GM18507 (cell line): ENCODE results near the gene KCNAB2.
"Not testable (repeated sequence)": the region's sequence is repeated elsewhere in the genome, so short reads cannot be mapped to it uniquely, and the experiment has no call there.

Source experiments
- DNase-seq: peaks from one replicate; pipeline ENCODE4 v3.0.0; 2011; ENCODE audit warnings: low read depth; ENCODE audit not compliant: insufficient read length; ENCODE audit errors: extremely low spot score
- FAIRE-seq: peaks from 2 replicates; lab custom pipeline; 2011; peaks lifted over from hg19 to GRCh38; lab: Jason Lieb, UNC

Gene KCNAB2

GRCh38 chr1:6048179-6048867 lies 2.6 kb downstream of the KCNAB2 start:
- no peak for DNase-seq
- FAIRE-seq, result no peak

- DNase-seq (no peak), FAIRE-seq (no peak)
Observed at GRCh38 chr1:6049419-6049818, 3.7 kb downstream of the KCNAB2 start.

GRCh38 chr1:6051423-6051822 lies 5.7 kb downstream of the KCNAB2 start:
- DNase-seq (no peak), FAIRE-seq (no peak)

GRCh38 chr1:6052543-6053205 lies 7.0 kb downstream of the KCNAB2 start:
- FAIRE-seq, result no peak
- no peak for DNase-seq

- DNase-seq, result no peak
- FAIRE-seq, result no peak
Observed at GRCh38 chr1:6053206-6053546, 7.5 kb downstream of the KCNAB2 start.

GRCh38 chr1:6054596-6054995 lies 8.9 kb downstream of the KCNAB2 start:
- FAIRE-seq (no peak), DNase-seq (no peak)

- no peak for FAIRE-seq
- DNase-seq, result no peak
Observed at GRCh38 chr1:6056572-6056948, 10.9 kb downstream of the KCNAB2 start.

- no peak for DNase-seq
- no peak for FAIRE-seq
Observed at GRCh38 chr1:6057170-6057845, 11.6 kb downstream of the KCNAB2 start.

GRCh38 chr1:6059866-6060265 lies 14.2 kb downstream of the KCNAB2 start:
- FAIRE-seq (no peak), DNase-seq (no peak)

GRCh38 chr1:6062670-6063069 lies 17.0 kb downstream of the KCNAB2 start:
- DNase-seq (no peak), FAIRE-seq (no peak)

- not testable (repeated sequence) for DNase-seq, FAIRE-seq
Observed at GRCh38 chr1:6063532-6064053, 17.9 kb downstream of the KCNAB2 start.

GRCh38 chr1:6065093-6065858 lies 19.6 kb downstream of the KCNAB2 start:
- no peak for DNase-seq
- FAIRE-seq, result no peak

- DNase-seq, result no peak
- no peak for FAIRE-seq
Observed at GRCh38 chr1:6066680-6067079, 21.0 kb downstream of the KCNAB2 start.

GRCh38 chr1:6068073-6068472 lies 22.4 kb downstream of the KCNAB2 start:
- DNase-seq (no peak), FAIRE-seq (no peak)

- no peak for DNase-seq
- FAIRE-seq, result no peak
Observed at GRCh38 chr1:6068932-6069331, 23.2 kb downstream of the KCNAB2 start.

- FAIRE-seq, result no peak
- DNase-seq, result no peak
Observed at GRCh38 chr1:6069573-6069972, 23.9 kb downstream of the KCNAB2 start.

- no peak for FAIRE-seq
- no peak for DNase-seq
Observed at GRCh38 chr1:6070450-6070974, 24.8 kb downstream of the KCNAB2 start.

GRCh38 chr1:6071219-6071618 lies 25.5 kb downstream of the KCNAB2 start:
- no peak for DNase-seq
- no peak for FAIRE-seq

GRCh38 chr1:6072774-6073479 lies 27.2 kb downstream of the KCNAB2 start:
- DNase-seq, result no peak
- no peak for FAIRE-seq
